ENCODE results near the gene HCN4.

GRCh38 chr15:73324496-73325170 lies 44.1 kb downstream of the HCN4 start:
- TF ChIP-seq POLR2A (IDR thresholded peaks at IDR 0.05) = no peak
- no peak for TF ChIP-seq CTCF (IDR thresholded peaks at IDR 0.05 in 8 of 11, conservative IDR thresholded peaks at IDR 0.05 in 3 of 11)
- TF ChIP-seq POLR2AphosphoS5 (IDR thresholded peaks at IDR 0.05) = no peak

Data from spleen (tissue), 7 donors.